SH-SY5Y (cell line): ENCODE results near the gene CIB1.

Source experiments
- GATA2 ChIP-seq: IDR thresholded peaks from 2 replicates; pipeline ENCODE4 v1.6.1; 2011; ENCODE audit warnings: mild to moderate bottlenecking, low read depth, low read length
- GATA3 ChIP-seq: IDR thresholded peaks from 2 replicates; pipeline ENCODE4 v1.6.1; 2011; ENCODE audit warnings: low read depth, mild to moderate bottlenecking, low read length, moderate library complexity

Gene CIB1

DNA sequence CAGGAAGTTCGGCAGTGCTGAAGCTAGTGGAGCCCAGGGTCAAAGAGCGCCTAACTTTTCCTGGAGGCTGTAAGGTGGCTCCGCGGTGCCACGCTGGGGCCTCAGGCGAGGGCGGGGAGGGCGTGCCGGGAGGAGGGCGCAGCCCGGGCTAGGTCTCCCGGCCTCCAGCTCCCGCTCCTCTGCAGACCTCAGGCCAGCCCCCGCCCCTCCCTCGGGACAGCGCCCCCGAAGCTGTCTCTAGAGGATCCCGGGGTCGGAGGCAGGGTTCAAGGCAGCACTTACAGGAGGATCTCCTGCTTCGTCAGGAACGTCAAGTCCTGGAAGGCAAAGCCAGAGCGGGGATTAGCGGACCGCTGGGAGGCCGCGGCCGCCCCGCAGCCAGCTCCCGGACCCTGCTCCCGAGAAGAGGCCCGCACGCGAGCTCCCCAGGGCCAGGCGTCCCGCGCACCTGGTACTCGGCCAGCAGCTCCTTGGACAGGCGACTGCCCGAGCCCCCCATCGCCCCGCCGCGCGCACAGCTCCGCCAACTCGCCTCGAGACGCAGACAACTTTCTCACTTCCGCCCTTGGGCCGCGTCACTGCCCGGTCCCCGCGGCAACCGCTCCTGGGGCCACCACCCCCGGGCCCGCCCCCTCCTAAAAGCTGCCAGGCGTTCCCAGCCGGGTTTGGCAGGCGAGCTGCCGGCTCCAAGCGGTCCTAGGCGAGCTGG is at the start of gene CIB1:
Gene CIB1, minus strand, starts transcription at position 555 of the 709 bp plus-strand sequence. Its CDS starts 56 bp downstream, at position 499.
- TF ChIP-seq GATA2, result no peak
- TF ChIP-seq GATA3, result no peak

DNA sequence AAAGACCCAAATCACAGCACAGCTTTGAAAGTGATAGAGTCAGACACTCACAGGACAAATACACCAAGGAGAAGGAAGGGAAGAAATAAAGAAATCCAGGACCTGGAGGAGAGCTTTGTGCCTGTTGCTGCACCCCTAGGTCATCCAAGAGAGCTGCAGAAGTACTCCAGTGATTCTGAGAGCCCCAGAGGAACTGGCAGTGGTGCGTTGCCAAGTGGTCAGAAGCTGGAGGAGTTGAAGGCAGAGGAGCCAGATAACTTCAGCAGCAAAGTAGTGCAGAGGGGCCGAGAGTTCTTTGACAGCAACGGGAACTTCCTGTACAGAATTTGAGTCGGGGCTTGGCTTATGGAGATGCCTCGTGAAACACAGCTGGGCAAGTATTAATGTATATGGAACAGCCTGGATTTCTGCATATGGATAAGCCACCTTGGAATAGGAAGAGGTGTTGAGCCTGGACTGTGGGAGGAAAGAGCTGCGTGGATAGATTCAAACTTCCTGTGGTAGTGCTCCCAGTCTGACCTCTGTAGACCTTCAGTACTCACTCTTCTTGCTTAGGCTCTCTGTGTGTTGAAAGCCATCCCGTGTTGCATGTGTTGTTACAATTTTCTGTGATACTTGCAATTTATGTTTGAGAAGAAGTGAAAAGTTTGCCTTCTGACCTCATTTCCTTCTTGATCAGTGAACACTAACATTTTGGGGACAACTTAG is 37.9 kb upstream of the CIB1 start:
- TF ChIP-seq GATA3 (no peak), GATA2 (no peak)

GRCh38 chr15:90270502-90271150 is 36.9 kb upstream of the CIB1 start:
- no peak for TF ChIP-seq GATA3
- no peak for TF ChIP-seq GATA2

GRCh38 chr15:90268415-90268814 is 34.7 kb upstream of the CIB1 start:
- no peak for TF ChIP-seq GATA3
- TF ChIP-seq GATA2, result no peak

DNA sequence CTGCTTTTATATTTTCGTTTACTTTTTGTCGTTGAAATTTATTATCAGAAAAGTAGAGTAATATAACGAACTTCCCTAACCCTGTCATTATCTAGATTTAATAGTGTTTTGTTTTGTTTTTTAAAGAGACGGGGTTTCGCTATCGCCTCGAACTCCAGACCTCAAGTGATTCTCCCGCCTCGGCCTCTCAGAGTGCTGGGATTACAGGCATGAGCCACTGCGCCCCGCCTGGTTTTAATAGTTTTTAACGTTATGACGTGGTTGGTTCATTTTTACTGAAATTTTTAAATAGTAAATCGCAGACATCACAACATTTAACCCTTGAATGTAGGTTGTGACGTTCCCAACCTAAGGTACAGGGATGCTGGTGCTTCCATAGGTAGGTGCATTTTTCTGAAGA is 32.7 kb upstream of the CIB1 start:
- TF ChIP-seq GATA2 (no peak), GATA3 (no peak)

- TF ChIP-seq GATA3, result no peak
- no peak for TF ChIP-seq GATA2
Measured at GRCh38 chr15:90266061-90266431, 32.3 kb upstream of the CIB1 start.

DNA sequence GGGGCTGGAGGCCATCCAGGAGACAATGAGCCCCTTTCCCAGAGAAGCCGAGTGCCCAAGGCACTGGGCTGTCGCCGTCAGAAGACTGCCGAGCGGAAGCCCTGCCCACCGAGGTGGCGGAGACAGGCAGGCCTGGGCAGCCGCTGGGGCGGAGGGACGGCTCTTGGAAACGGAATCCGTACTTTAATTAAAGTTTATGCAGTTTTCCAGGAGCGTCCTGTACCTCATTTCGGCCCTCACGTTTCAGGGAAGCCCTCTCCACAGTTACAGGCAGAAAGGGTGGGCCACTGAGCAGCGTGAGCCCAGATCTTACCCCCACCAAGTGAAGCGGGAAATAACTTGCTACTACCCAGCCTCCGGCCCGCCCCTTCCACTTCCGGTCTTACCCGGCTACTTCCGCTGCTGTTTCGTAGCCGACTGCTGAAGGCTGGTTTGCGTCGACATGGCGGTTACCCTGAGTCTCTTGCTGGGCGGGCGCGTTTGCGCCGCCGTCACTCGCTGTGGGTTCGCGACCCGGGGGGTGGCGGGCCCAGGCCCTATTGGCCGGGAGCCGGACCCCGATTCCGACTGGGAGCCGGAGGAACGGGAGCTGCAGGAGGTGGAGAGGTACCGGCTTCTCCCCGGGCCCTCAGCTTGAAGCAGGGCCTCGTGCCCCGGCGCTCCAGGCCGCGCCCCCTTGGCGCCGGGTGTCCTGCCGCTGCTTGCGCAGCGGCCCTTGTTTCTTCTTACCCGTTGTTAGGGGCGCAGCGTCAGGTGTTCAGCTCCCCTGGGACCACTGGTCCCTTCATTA is 31.7 kb upstream of the CIB1 start, which contains the start of gene NGRN:
Gene NGRN, plus strand, starts transcription at position 402 of the 790 bp plus-strand sequence. Its CDS starts 41 bp downstream, at position 443.
- no peak for TF ChIP-seq GATA2
- TF ChIP-seq GATA3, result no peak

- TF ChIP-seq GATA2, result no peak
- TF ChIP-seq GATA3, result no peak
Measured at GRCh38 chr15:90264671-90265070, 30.9 kb upstream of the CIB1 start.

GRCh38 chr15:90262426-90262825 is 28.7 kb upstream of the CIB1 start:
- TF ChIP-seq GATA2, result no peak
- TF ChIP-seq GATA3, result no peak

- TF ChIP-seq GATA2, result no peak
- no peak for TF ChIP-seq GATA3
Measured at GRCh38 chr15:90261811-90262210, 28.1 kb upstream of the CIB1 start.

DNA sequence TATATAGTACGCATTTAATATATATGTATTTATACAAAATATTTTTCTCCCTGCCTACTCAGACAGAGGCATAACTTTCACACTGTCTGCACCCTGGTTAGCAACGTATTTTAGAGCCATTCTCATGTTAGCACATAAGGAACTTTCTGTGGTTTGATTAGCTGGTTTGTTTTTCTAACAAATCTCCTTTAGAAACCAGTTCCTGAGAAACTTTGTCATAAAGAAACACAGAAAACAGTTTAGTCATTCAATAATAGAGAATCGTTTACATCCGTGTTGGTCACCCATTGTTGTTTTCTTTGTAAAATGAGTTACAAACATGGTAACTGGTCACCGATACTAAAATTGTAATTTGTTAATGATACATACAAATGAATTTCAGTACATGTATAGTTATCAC is 25.8 kb upstream of the CIB1 start:
- TF ChIP-seq GATA3, result no peak
- TF ChIP-seq GATA2, result no peak

GRCh38 chr15:90257776-90258175 is 24.0 kb upstream of the CIB1 start:
- no peak for TF ChIP-seq GATA2
- TF ChIP-seq GATA3, result no peak

- TF ChIP-seq GATA2, result no peak
- TF ChIP-seq GATA3, result no peak
Measured at GRCh38 chr15:90249203-90249863, 15.6 kb upstream of the CIB1 start, which contains the start of gene TTLL13. TTLL13 (plus strand) TSS chr15:90249556; CDS start chr15:90250631, 1,075 bp downstream.
